Inferior parietal cortex (tissue), 1 donor: Measurements from ENCODE around the gene CYLD.

Experiments used
- DNase-seq: peaks from one replicate; pipeline ENCODE4 v3.0.0-alpha.2; 2016; ENCODE audit errors: extremely low spot score

The CYLD gene

GRCh38 chr16:50739031-50739430 is 2.9 kb upstream of the CYLD start:
- DNase-seq = no peak

- no peak for DNase-seq
Observed at GRCh38 chr16:50740736-50741135, 1.1 kb upstream of the CYLD start.

GRCh38 chr16:50741225-50741780 is 583 bp upstream of the CYLD start:
- no peak for DNase-seq

- no peak for DNase-seq
Observed at GRCh38 chr16:50742576-50743200, 802 bp downstream of the CYLD start.

- DNase-seq = no peak
Observed at GRCh38 chr16:50743581-50744225, 1.8 kb downstream of the CYLD start.

- no peak for DNase-seq
Observed at GRCh38 chr16:50744881-50745280, 3.0 kb downstream of the CYLD start.

GRCh38 chr16:50745940-50746339 is 4.1 kb downstream of the CYLD start:
- no peak for DNase-seq

- DNase-seq = peak; percentile 46
Observed at GRCh38 chr16:50747207-50747956, 5.5 kb downstream of the CYLD start.

GRCh38 chr16:50751528-50751927 is 9.6 kb downstream of the CYLD start:
- DNase-seq = no peak

- no peak for DNase-seq
Observed at GRCh38 chr16:50752471-50753235, 10.8 kb downstream of the CYLD start.

GRCh38 chr16:50756473-50756872 is 14.6 kb downstream of the CYLD start:
- no peak for DNase-seq

GRCh38 chr16:50761267-50761666 is 19.4 kb downstream of the CYLD start:
- no peak for DNase-seq

GRCh38 chr16:50762241-50762640 is 20.4 kb downstream of the CYLD start:
- DNase-seq = no peak

- DNase-seq = no peak
Observed at GRCh38 chr16:50763211-50763610, 21.3 kb downstream of the CYLD start.

- DNase-seq = no peak
Observed at GRCh38 chr16:50765260-50765659, 23.4 kb downstream of the CYLD start.

- DNase-seq = no peak
Observed at GRCh38 chr16:50765861-50766260, 24.0 kb downstream of the CYLD start.

- DNase-seq = no peak
Observed at GRCh38 chr16:50767197-50767596, 25.3 kb downstream of the CYLD start.

GRCh38 chr16:50771366-50771765 is 29.5 kb downstream of the CYLD start:
- DNase-seq = no peak

GRCh38 chr16:50774405-50774804 is 32.5 kb downstream of the CYLD start:
- no peak for DNase-seq

- no peak for DNase-seq
Observed at GRCh38 chr16:50774960-50775359, 33.1 kb downstream of the CYLD start.

- DNase-seq = no peak
Observed at GRCh38 chr16:50776037-50776436, 34.2 kb downstream of the CYLD start.
